ES-I3 (cell line): ENCODE results near the gene SRRM3.
"Not testable (repeated sequence)": the region's sequence is repeated elsewhere in the genome, so short reads cannot be mapped to it uniquely, and the experiment has no call there.

ENCODE experiments used
- H3K36me3 ChIP-seq: 2 replicates; pipeline ENCODE4 v1.6.1; 2013; ENCODE audit warnings: mild to moderate bottlenecking, low read length, control low read depth, moderate library complexity; ENCODE audit not compliant: insufficient read depth
- H3K4me1 ChIP-seq: 2 replicates; pipeline ENCODE4 v1.6.1; 2013; ENCODE audit warnings: mild to moderate bottlenecking, control low read depth, low read length; ENCODE audit not compliant: insufficient read depth
- H3K9ac ChIP-seq: 2 replicates; pipeline ENCODE4 v1.6.1; 2013; ENCODE audit warnings: low read depth, mild to moderate bottlenecking, low read length, moderate library complexity
- H3K9me3 ChIP-seq: 2 replicates; pipeline ENCODE4 v1.6.1; 2013; ENCODE audit warnings: mild to moderate bottlenecking, low read length, moderate library complexity; ENCODE audit not compliant: control insufficient read depth, insufficient read depth

SRRM3 gene

DNA sequence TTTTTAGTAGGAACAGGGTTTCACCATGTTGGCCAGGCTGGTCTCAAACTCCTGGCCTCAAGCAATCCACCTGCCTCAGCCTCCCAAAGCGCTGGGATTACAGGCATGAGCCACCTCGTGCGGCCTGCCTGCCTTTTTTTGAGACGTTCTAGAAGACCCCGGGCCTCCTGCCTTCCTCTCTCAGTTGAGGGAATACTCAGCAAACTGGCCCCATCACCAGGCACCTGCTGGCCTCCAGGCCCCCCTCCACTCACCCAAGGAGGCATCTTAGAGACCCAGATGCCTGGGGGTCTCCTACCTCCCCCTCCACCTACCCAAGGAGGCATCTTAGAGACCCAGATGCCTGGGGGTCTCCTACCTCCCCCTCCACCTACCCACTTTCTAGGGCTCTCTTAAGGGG lies 91.2 kb downstream of the SRRM3 start:
- H3K9me3 ChIP-seq, H3K36me3 ChIP-seq, H3K9ac ChIP-seq: not testable (repeated sequence)
- H3K4me1 ChIP-seq = peaks cover 26% of the 10 kb centered on the region

DNA sequence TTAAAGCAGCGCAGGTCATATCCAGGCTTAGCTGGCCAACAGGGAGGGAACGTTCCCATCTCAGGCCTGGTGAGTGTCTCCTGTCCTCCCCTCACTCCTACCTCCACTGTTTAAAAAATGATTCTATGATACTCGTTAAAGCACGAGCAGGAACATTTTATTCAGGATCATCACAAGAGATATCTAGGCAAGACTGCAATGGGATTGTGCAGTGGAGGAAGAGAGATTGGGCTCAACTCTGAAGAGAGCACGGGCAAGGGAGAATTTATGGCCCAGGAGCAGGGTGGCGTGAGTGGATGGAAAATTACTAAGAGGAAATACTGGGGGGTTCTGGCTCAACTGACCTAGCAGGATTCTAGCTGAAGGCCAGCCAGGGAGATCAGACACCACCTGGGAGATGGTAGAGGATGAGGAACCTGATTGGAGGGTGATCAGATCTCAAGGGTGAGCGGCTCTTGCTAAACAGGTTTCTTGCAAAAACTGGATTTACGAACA lies 91.8 kb downstream of the SRRM3 start:
- Histone ChIP-seq H3K4me1 (peaks cover 26% of the 10 kb centered on the region), H3K9ac (no peak overlapping the region), H3K36me3 (no peaks in the 10 kb centered on the region), H3K9me3 (no peaks in the 10 kb centered on the region)

DNA sequence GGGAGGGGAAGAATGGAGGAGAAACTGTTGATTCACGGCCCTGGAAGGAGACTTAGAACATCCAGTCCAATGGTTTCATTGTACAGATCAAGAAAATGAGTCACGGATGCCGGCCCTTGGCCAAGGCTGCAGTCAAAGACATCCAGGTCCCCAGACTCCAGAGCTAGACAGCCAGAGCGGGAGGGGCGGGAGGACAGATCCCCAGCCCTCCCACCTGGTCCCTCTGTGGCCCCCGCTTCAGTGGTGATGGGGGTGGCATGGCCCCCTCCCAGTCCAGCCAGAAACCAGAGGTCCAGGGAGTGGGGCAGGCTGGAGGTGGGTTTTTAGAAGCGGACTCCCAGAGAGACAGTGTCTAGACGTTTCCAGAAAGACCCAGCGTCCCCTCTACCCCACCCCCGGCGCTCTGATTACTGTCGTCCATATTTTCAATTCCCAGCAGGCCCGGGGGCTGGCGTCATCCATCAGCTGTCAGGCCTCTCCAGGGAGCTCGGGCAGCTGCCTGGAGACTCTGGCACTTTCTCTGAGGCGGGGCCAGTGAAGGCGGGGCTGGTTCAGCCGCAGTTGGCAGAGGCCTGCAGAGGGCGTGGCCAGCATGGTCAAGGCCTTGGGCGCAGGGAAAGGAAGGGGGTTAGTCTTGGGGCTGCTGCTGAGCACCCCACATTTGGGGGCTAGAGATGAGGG lies 92.8 kb downstream of the SRRM3 start:
- H3K4me1 ChIP-seq = peaks cover 24% of the 10 kb centered on the region
- no peaks in the 10 kb centered on the region for H3K36me3 ChIP-seq
- peak overlapping the region; percentile 29; the same call in 1 of the 2 replicates for H3K9ac ChIP-seq
- H3K9me3 ChIP-seq = no peaks in the 10 kb centered on the region

DNA sequence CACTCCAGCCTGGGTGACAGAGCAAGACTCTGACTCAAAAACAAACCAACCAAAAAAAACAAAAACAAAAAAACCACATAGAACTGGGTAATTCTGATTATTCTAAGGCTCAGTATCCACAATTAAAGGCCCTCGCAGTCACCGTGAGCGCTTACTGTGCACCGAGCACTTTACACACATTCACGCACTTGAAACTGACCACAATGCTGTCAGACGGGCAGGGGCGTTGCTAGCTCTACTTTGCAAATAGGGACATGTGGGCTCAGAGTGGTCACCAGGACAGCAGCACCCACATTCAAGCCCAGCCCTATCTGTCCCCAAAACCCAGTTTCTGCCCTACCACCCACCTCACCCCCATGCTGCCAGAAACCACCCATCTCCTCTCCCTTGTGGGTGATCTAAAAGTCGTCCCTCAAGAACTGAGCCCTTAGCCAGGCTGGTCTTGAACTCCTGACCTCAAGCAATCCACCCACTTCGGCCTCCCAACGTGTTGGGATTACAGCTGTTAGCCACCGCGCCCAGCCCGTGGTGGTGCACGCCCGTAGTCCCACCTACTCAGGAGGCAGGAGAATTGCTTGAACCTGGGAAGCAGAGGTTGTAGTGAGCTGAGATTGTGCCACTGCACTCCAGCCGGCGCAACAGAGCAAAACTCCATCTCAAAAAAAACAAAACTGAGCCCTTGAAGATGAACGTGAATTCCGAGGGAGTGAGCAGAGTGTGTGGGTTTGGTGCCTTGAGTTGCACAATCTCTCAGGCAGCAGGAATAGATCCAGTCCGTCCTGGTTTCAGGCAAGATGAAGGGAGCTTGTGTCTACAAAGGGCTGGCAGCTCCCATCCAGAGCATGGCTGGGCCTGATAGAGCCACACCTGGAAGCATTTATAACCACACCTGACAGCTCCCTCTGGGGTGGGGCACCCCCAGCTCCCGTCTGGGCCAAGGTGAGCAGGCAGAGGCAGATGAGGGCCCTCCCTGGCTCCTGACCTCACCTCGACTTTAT lies 95.3 kb downstream of the SRRM3 start:
- Histone ChIP-seq H3K9ac (no peak overlapping the region), H3K9me3 (no peaks in the 10 kb centered on the region), H3K4me1 (peaks cover 9% of the 10 kb centered on the region; the same call in 1 of the 2 replicates), H3K36me3 (no peaks in the 10 kb centered on the region)

DNA sequence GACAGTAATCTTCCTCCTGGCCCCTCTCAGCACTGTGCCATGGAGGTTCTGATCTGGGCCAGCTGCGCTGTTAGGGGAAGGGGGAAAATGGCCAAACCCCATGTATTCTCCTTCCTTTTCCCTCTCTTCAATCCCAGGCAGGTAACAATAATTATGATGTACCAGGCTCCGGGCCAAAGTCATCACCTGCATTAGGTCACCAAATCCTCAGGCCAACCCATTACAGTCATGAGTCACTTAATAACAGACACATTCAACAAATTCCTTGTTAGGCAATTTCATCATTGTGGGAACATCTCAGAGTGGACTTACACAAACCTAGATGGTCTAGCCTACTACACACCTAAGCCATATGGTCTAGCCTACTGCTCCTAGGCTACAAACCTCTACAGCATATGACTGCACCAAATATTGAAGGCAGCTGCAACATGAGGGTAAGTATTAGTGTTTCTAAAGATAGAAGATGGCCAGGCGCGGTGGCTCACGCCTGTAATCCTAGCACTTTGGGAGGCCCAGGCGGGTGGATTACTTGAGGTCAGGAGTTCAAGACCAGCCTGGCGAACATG lies 98.6 kb downstream of the SRRM3 start:
- Histone ChIP-seq H3K9ac (no peak overlapping the region), H3K4me1 (0 out of 2 replicates have a peak, but pooled peaks cover 5% of the 10 kb centered on the region), H3K36me3 (no peaks in the 10 kb centered on the region), H3K9me3 (no peaks in the 10 kb centered on the region)

DNA sequence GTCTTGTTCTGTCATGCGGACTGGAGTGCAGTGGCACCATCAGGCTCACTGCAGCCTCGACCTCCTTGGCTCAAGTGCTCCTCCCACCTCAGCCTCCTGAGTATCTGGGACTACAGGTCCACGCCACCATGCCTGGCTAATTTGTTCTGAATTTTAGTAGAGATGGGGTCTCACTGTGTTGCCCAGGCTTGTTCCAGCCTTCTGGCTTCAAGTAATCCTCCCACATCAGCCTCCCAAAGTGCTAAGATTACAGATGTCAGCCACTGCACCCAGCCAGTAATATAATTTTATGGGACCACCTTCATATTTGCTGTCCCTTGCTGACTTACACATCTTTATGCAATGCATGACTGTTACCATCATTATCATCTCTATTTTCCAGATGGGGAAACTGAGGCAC lies 99.3 kb downstream of the SRRM3 start:
- Histone ChIP-seq H3K36me3 (no peaks in the 10 kb centered on the region), H3K4me1 (peaks cover 5% of the 10 kb centered on the region; the same call in 1 of the 2 replicates), H3K9me3 (no peaks in the 10 kb centered on the region), H3K9ac (no peak overlapping the region)

DNA sequence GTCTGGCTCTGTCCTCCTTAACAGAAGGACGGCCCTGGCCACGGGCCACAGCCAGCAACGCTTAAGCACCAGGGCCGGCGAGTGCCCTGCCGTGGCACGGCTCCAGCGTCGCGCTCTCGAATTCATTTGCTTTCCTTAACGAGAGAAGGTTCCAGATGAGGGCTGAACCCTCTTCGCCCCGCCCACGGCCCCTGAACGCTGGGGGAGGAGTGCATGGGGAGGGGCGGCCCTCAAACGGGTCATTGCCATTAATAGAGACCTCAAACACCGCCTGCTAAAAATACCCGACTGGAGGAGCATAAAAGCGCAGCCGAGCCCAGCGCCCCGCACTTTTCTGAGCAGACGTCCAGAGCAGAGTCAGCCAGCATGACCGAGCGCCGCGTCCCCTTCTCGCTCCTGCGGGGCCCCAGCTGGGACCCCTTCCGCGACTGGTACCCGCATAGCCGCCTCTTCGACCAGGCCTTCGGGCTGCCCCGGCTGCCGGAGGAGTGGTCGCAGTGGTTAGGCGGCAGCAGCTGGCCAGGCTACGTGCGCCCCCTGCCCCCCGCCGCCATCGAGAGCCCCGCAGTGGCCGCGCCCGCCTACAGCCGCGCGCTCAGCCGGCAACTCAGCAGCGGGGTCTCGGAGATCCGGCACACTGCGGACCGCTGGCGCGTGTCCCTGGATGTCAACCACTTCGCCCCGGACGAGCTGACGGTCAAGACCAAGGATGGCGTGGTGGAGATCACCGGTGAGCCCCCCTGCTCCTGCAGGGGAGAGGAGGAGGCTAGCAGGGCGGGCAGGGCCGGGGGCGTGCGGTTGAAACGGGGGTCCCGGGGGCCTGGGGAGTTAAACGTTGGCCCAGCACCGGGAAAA lies 100.9 kb downstream of the SRRM3 start, which contains the start of gene HSPB1:
HSPB1 (plus strand) TSS at position 327 of the 855 bp plus-strand sequence; CDS start at position 367, 40 bp downstream.
- Histone ChIP-seq H3K9ac (peak within 1 kb of the TSS; percentile 77), H3K4me1 (peaks cover 18% of the 10 kb centered on the region; the same call in 1 of the 2 replicates), H3K36me3 (no peaks in the 10 kb centered on the region), H3K9me3 (no peaks in the 10 kb centered on the region)

DNA sequence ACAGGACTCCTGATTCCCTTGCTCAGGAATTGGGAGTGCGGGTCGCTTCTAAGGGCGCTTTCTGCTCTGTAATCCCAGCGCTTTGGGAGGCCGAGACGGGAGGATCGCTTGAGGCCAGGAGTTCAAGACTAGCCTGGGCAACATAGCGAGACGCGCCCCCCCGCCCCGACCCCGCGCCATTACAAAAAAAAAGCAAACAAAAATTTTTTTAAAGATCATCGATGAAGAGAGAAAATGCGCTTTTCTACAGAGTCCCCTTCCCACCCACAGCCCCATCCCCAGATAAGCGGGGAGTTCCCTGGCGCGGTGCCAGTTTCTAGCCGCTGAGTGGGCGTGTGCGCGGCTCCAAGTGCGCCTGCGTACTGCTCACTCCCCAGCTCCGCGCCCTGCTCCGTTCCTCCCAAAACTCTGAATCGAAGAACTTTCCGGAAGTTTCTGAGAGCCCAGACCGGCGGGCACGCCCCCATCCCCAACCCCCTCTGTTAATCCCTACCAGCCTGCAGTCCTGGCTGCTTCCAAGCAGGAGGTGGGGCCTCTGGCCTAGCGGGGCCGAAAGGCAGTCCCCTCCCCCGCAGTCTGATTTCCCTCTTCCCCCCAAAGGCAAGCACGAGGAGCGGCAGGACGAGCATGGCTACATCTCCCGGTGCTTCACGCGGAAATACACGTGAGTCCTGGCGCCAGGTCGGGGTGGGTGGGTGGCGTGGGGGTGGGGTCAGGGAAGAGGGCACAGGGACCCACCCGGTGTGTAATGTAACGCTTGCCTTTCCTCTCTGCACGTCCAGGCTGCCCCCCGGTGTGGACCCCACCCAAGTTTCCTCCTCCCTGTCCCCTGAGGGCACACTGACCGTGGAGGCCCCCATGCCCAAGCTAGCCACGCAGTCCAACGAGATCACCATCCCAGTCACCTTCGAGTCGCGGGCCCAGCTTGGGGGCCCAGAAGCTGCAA lies 101.8 kb downstream of the SRRM3 start:
- Histone ChIP-seq H3K4me1 (peaks cover 18% of the 10 kb centered on the region; the same call in 1 of the 2 replicates), H3K9ac (peak overlapping the region; percentile 77; the same call in 1 of the 2 replicates), H3K9me3 (no peaks in the 10 kb centered on the region)

DNA sequence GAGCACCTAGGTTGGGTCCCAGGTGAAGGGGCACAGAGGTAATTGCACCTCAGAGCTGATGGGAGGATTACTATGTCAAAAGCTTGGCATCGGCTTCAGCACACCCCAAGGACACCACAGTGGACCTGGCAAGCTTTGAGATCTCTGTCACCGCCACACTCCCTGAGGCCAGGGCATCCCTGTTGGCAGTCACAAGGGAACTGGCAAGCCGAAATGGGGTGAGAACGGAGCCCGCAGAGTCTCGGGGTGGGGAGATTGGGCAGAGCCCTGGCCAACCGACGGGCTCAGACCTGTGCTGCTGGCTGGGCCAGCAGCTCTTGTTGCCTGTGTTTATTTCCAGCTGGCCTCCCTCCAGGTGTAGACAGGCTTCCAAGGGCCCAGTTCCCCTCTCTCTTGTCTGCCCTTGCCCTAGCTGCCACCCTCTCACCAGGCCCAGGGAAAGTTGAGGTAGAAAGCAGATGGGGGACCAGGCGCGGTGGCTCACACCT lies 103.2 kb downstream of the SRRM3 start:
- no peaks in the 10 kb centered on the region for H3K9me3 ChIP-seq
- H3K9ac ChIP-seq = no peak overlapping the region
- H3K4me1 ChIP-seq = peaks cover 18% of the 10 kb centered on the region; the same call in 1 of the 2 replicates
- H3K36me3 ChIP-seq = no peaks in the 10 kb centered on the region

More for the DNA sequence above, 101.8 kb downstream of the SRRM3 start:
- H3K36me3 ChIP-seq = no peaks in the 10 kb centered on the region

DNA sequence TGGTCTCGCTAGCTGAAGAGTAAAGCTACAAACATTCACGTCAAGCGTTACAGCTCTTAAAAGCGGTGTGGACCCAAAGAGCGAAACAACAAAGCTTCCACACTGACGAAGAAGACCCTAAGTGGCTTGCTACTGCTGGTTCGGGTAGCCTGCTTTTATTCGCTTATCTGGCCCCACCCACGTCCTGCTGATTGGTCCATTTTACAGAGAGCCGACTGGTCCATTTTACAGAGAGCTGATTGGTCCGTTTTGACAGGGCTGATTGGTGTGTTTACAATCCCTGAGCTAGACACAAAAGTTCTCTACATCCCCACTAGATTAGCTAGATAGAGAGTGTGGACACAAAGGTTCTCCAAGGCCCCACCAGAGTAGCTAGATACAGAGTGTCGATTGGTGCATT lies 107.2 kb downstream of the SRRM3 start:
- H3K36me3 ChIP-seq, H3K9ac ChIP-seq, H3K9me3 ChIP-seq: not testable (repeated sequence)
- H3K4me1 ChIP-seq = peaks cover 22% of the 10 kb centered on the region; the same call in 1 of the 2 replicates

DNA sequence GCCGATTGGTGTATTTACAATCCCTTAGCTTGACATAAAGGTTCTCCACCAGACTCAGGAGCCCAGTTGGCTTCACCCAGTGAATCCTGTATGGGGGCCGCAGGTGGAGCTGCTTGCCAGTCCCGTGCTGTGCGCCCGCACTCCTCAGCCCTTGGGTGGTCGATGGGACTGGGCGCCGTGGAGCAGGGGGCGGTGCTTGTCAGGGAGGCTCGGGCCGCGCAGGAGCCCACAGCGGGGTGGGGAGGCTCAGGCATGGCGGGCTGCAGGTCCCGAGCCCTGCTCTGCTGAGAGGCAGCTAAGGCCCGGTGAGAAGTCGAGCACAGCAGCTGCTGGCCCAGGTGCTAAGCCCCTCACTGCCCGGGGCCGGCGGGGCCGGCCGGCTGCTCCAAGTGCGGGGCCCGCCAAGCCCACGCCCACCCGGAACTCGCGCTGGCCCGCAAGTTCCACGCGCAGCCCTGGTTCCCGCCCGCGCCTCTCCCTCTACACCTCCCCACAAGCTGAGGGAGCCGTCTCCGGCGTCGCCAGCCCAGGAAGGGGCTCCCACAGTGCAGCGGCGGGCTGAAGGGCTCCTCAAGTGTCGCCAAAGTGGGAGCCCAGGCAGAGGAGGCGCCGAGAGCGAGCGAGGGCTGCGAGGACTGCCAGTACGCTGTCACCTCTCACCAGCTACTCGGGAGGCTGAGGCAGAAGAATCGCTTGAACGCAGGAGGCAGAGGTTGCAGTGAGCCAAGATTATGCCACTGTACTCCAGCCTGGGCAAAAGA lies 107.8 kb downstream of the SRRM3 start:
- H3K36me3 ChIP-seq, H3K9me3 ChIP-seq, H3K9ac ChIP-seq: not testable (repeated sequence)
- peaks cover 19% of the 10 kb centered on the region; the same call in 1 of the 2 replicates for H3K4me1 ChIP-seq
